Measurements from ENCODE around the gene SMIM41.

SMIM41 gene

GRCh38 chr12:52055731-52056711, 23.5 kb upstream of the SMIM41 start:
- H3K9me3 ChIP-seq (replicated peaks; ENCODE audit: insufficient read depth, low read length), result no peaks in the 10 kb centered on the region
- H3K4me1 ChIP-seq (ENCODE audit: low read length), result peaks cover 16% of the 10 kb centered on the region
- H3K27me3 ChIP-seq (replicated peaks; ENCODE audit: insufficient read depth, low read length), result no peaks in the 10 kb centered on the region
- no peak overlapping the region for H3K4me2 ChIP-seq (ENCODE audit: low read depth, low read length)
- H3K9me2 ChIP-seq (replicated peaks; ENCODE audit: insufficient read depth, low read length), result no peaks in the 10 kb centered on the region
- no peak overlapping the region for H3K4me3 ChIP-seq (ENCODE audit: low read length)
- TF ChIP-seq EZH2phosphoT487 (IDR thresholded peaks at IDR 0.05; ENCODE audit: low read length) (no peak), EZH2 (optimal IDR thresholded peaks at IDR 0.05; ENCODE audit: low read depth, low read length) (no peak), CTCF (IDR thresholded peaks at IDR 0.05; ENCODE audit: low read length) (no peak)
- H3K79me2 ChIP-seq (ENCODE audit: low read length), result no peaks in the 10 kb centered on the region
- no peak overlapping the region for H2AFZ ChIP-seq (ENCODE audit: low read length)
- DNase-seq, result no peak
- H4K20me1 ChIP-seq (ENCODE audit: insufficient read depth, low read length), result no peaks in the 10 kb centered on the region
- no peak overlapping the region for H3K9ac ChIP-seq (ENCODE audit: low read length)
- peaks cover 12% of the 10 kb centered on the region for H3F3A ChIP-seq (ENCODE audit: insufficient read depth, low read length)
- no peak overlapping the region for H3K27ac ChIP-seq (ENCODE audit: low read length)
- H3K36me3 ChIP-seq (replicated peaks; ENCODE audit: insufficient read depth, low read length), result no peaks in the 10 kb centered on the region

GRCh38 chr12:52056801-52057637, 22.5 kb upstream of the SMIM41 start:
- H3K27ac ChIP-seq (ENCODE audit: low read length), result no peak overlapping the region

More at GRCh38 chr12:52056801-52057637, 22.5 kb upstream of the SMIM41 start:
- H3K36me3 ChIP-seq (replicated peaks; ENCODE audit: insufficient read depth, low read length), result no peaks in the 10 kb centered on the region
- H4K20me1 ChIP-seq (ENCODE audit: insufficient read depth, low read length), result no peaks in the 10 kb centered on the region
- no peak overlapping the region for H3K9ac ChIP-seq (ENCODE audit: low read length)
- H3K27me3 ChIP-seq (replicated peaks; ENCODE audit: insufficient read depth, low read length), result no peaks in the 10 kb centered on the region
- H2AFZ ChIP-seq (ENCODE audit: low read length), result no peak overlapping the region
- no peaks in the 10 kb centered on the region for H3K9me2 ChIP-seq (replicated peaks; ENCODE audit: insufficient read depth, low read length)
- H3K79me2 ChIP-seq (ENCODE audit: low read length), result no peaks in the 10 kb centered on the region
- no peaks in the 10 kb centered on the region for H3K9me3 ChIP-seq (replicated peaks; ENCODE audit: insufficient read depth, low read length)
- 0 out of 2 replicates have a peak, but pooled peaks cover 4% of the 10 kb centered on the region for H3F3A ChIP-seq (ENCODE audit: insufficient read depth, low read length)
- H3K4me3 ChIP-seq (ENCODE audit: low read length), result no peak overlapping the region
- TF ChIP-seq CTCF (IDR thresholded peaks at IDR 0.05; ENCODE audit: low read length), result no peak
- TF ChIP-seq EZH2 (optimal IDR thresholded peaks at IDR 0.05; ENCODE audit: low read depth, low read length), result no peak
- no peak for TF ChIP-seq EZH2phosphoT487 (IDR thresholded peaks at IDR 0.05; ENCODE audit: low read length)
- DNase-seq, result no peak
- H3K4me1 ChIP-seq (ENCODE audit: low read length), result peaks cover 11% of the 10 kb centered on the region
- H3K4me2 ChIP-seq (ENCODE audit: low read depth, low read length), result no peak overlapping the region
